Endodermal cell (in vitro differentiated cells): Measurements from ENCODE around the gene ABCA4. TPM values are rescaled to one million over a fixed set of nuclear protein-coding genes. Genes with fewer than 3 reads are reported as not detected.
A peak's percentile ranks its signal among the peaks of the same experiment; 100 is the strongest.

Experiments used
- DNase-seq: peaks from one replicate; pipeline ENCODE4 v3.0.0-alpha.2; 2017
- H3K27ac ChIP-seq: 2 replicates; pipeline ENCODE4 v1.5.1; 2013; ENCODE audit warnings: mild to moderate bottlenecking, low read depth, low read length, moderate library complexity
- H3K27me3 ChIP-seq: 2 replicates; pipeline ENCODE4 v1.6.1; 2013; ENCODE audit warnings: mild to moderate bottlenecking, low read length, moderate library complexity; ENCODE audit not compliant: insufficient read depth, control insufficient read depth, poor library complexity, severe bottlenecking
- H3K36me3 ChIP-seq: 2 replicates; pipeline ENCODE4 v1.7.0; 2013; ENCODE audit warnings: mild to moderate bottlenecking, low read length, moderate library complexity; ENCODE audit not compliant: control insufficient read depth, insufficient read depth
- H3K4me1 ChIP-seq: one replicate; pipeline ENCODE4 v1.7.0; 2013; ENCODE audit warnings: low read length; ENCODE audit not compliant: control insufficient read depth, insufficient read depth
- H3K4me3 ChIP-seq: 2 replicates; pipeline ENCODE4 v1.5.1; 2013; ENCODE audit warnings: mild to moderate bottlenecking, low read length, moderate library complexity
- H3K9ac ChIP-seq: 2 replicates; pipeline ENCODE4 v1.6.1; 2013; ENCODE audit warnings: mild to moderate bottlenecking, low read length, moderate library complexity; ENCODE audit not compliant: poor library complexity, severe bottlenecking; ENCODE audit errors: extremely low read depth
- H3K9me3 ChIP-seq: 2 replicates; pipeline ENCODE4 v1.6.1; 2013; ENCODE audit warnings: mild to moderate bottlenecking, low read length, moderate library complexity; ENCODE audit not compliant: control insufficient read depth
- H3K27ac Mint-ChIP-seq: 2 replicates; pipeline ENCODE4 v1.8.0; 2020; ENCODE audit warnings: mixed read lengths
- H3K27me3 Mint-ChIP-seq: 2 replicates; pipeline ENCODE4 v1.8.0; 2021; ENCODE audit warnings: mild to moderate bottlenecking, mixed read lengths; ENCODE audit not compliant: insufficient read depth
- H3K36me3 Mint-ChIP-seq: 2 replicates; pipeline ENCODE4 v1.8.0; 2020; ENCODE audit warnings: low read depth, mixed read lengths
- H3K4me1 Mint-ChIP-seq: 2 replicates; pipeline ENCODE4 v1.8.0; 2020; ENCODE audit warnings: mixed read lengths
- H3K4me3 Mint-ChIP-seq: 2 replicates; pipeline ENCODE4 v1.8.0; 2020; ENCODE audit warnings: mild to moderate bottlenecking, moderate library complexity, mixed read lengths
- H3K9me3 Mint-ChIP-seq: 2 replicates; pipeline ENCODE4 v1.8.0; 2020; ENCODE audit warnings: mild to moderate bottlenecking, mixed read lengths
- WGBS, 2 experiments: methylation state at CpG; one replicate each; pipeline versions ENCODE4 v1.1.5 to v1.1.7; 2013; ENCODE audit warnings: missing lambda C conversion rate in 2 of 2, mixed read lengths in 1 of 2; ENCODE audit not compliant: insufficient coverage in 1 of 2, insufficient read length in 1 of 2; 5-methylcytosine and 5-hydroxymethylcytosine counted together
- total RNA-seq, 2 donors: library from RNA; stranded (reverse); fragmentation: NEBNext Ultra II Directional in 1 of 2; extraction: Animal tissue kit (Norgen Biotek cat#: 25700) in 1 of 2; gene quantifications; 2 replicates in 1 of 2; 3 replicates in 1 of 2; pipeline ENCODE4 v1.2.1, GENCODE V29; 2021
- TF ChIP-seq, protein P1 (sequence below): fragments of 200-600 bp; sonication (generic); conservative IDR thresholded peaks from 2 replicates; pipeline ENCODE4 v1.5.0; 2021; ENCODE audit warnings: antibody characterized with exemption, mild to moderate bottlenecking

The ABCA4 gene
- total RNA-seq, 2 donors from 2014 or later = 1.6 to 1.7 TPM

DNA sequence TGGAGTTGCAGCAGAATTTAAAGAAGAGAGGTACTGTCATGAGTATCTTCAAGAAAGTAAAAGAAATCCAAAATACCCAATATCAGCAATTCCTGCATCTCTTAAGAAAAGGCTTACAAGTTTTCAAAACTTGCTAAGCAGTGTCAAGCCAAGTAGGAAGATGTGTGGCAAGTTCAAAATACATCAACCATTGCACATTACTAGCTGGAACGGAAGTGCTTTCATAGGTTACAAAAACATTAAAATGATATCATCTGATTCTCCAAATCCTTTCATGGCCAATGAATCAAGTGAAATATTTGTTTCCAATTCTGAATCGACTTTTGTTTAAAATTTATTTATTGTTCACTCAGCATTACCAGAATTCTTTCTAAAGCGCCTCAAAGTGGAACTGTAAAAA, 5.7 kb upstream of the ABCA4 start:
- 97% methylated on average over 3 of the region's 3 CpGs; no CpG with 5 or more reads in 1 of the 2 experiments for WGBS, 2 experiments
- Histone ChIP-seq H3K27me3 (no peaks in the 10 kb centered on the region), H3K9ac (no peak overlapping the region), H3K27ac (no peak overlapping the region), H3K4me3 (no peak overlapping the region), H3K36me3 (no peaks in the 10 kb centered on the region), H3K9me3 (no peaks in the 10 kb centered on the region), H3K4me1 (peaks cover 11% of the 10 kb centered on the region)
- TF ChIP-seq, protein P1, sequence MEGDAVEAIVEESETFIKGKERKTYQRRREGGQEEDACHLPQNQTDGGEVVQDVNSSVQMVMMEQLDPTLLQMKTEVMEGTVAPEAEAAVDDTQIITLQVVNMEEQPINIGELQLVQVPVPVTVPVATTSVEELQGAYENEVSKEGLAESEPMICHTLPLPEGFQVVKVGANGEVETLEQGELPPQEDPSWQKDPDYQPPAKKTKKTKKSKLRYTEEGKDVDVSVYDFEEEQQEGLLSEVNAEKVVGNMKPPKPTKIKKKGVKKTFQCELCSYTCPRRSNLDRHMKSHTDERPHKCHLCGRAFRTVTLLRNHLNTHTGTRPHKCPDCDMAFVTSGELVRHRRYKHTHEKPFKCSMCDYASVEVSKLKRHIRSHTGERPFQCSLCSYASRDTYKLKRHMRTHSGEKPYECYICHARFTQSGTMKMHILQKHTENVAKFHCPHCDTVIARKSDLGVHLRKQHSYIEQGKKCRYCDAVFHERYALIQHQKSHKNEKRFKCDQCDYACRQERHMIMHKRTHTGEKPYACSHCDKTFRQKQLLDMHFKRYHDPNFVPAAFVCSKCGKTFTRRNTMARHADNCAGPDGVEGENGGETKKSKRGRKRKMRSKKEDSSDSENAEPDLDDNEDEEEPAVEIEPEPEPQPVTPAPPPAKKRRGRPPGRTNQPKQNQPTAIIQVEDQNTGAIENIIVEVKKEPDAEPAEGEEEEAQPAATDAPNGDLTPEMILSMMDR = no peak
- no peak overlapping the region for H3K4me3 Mint-ChIP-seq
- peaks cover 20% of the 10 kb centered on the region for H3K4me1 Mint-ChIP-seq
- H3K27ac Mint-ChIP-seq = no peak overlapping the region
- no peak for DNase-seq
- no peaks in the 10 kb centered on the region for H3K27me3 Mint-ChIP-seq
- no peaks in the 10 kb centered on the region for H3K9me3 Mint-ChIP-seq
- H3K36me3 Mint-ChIP-seq = no peaks in the 10 kb centered on the region

GRCh38 chr1:94125551-94126514, 4.9 kb upstream of the ABCA4 start:
- Mint-ChIP-seq H3K9me3 (no peaks in the 10 kb centered on the region), H3K27me3 (no peaks in the 10 kb centered on the region), H3K4me3 (no peak overlapping the region), H3K4me1 (peaks cover 20% of the 10 kb centered on the region), H3K36me3 (no peaks in the 10 kb centered on the region), H3K27ac (no peak overlapping the region)
- Histone ChIP-seq H3K9me3 (no peaks in the 10 kb centered on the region), H3K27me3 (no peaks in the 10 kb centered on the region), H3K27ac (no peak overlapping the region), H3K4me3 (no peak overlapping the region), H3K36me3 (no peaks in the 10 kb centered on the region), H3K9ac (no peak overlapping the region), H3K4me1 (peaks cover 18% of the 10 kb centered on the region)
- DNase-seq = peak; percentile 61
- TF ChIP-seq, protein P1 = peak; percentile 41
- 55 to 74% methylated on average over 4 to 6 of the region's 6 CpGs for WGBS, 2 experiments

- WGBS, 2 experiments = 100% methylated on average over 1 of the region's 1 CpG; no CpG with 5 or more reads in 1 of the 2 experiments
Measured at GRCh38 chr1:94124538-94124937, 3.6 kb upstream of the ABCA4 start.

More at GRCh38 chr1:94124538-94124937, 3.6 kb upstream of the ABCA4 start:
- H3K4me1 Mint-ChIP-seq = peaks cover 30% of the 10 kb centered on the region
- H3K4me1 ChIP-seq = peaks cover 30% of the 10 kb centered on the region
- no peaks in the 10 kb centered on the region for H3K9me3 Mint-ChIP-seq
- no peaks in the 10 kb centered on the region for H3K27me3 ChIP-seq
- no peak for DNase-seq
- no peak overlapping the region for H3K4me3 ChIP-seq
- no peaks in the 10 kb centered on the region for H3K36me3 Mint-ChIP-seq
- no peak overlapping the region for H3K27ac ChIP-seq
- no peaks in the 10 kb centered on the region for H3K27me3 Mint-ChIP-seq
- no peaks in the 10 kb centered on the region for H3K36me3 ChIP-seq
- no peak overlapping the region for H3K27ac Mint-ChIP-seq
- no peaks in the 10 kb centered on the region for H3K9me3 ChIP-seq
- TF ChIP-seq, protein P1 = no peak
- H3K9ac ChIP-seq = no peak overlapping the region
- no peak overlapping the region for H3K4me3 Mint-ChIP-seq
